ENCODE measurements around the gene PGGHG. TPM values are rescaled to one million over a fixed set of nuclear protein-coding genes. Genes with fewer than 3 reads are reported as not detected.
"Not testable (repeated sequence)": the region's sequence is repeated elsewhere in the genome, so short reads cannot be mapped to it uniquely, and the experiment has no call there.

The PGGHG gene
- polyA plus RNA-seq, 1 donor = 5.2 TPM

DNA sequence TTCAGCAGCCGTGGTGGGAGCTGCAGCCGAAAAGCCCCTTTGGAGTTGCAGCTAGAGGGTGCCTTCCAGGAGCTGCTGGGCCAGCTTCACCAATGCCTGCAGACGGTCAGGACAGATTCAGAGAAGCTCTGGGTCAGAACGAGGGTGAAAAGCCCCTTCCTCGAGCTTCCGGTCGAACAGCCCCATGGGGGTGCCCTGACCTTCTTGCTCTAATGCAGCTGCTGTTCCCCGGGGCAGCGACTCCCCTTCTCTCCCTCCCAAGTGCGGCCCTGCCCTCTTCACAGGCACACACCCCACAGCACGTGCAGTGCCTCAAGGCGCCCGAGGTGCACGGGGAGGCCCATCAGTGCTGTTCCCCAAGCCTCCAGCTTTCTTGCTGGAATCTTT lies 41.4 kb downstream of the PGGHG start:
- no peak for DNase-seq (ENCODE audit: low read depth)

DNA sequence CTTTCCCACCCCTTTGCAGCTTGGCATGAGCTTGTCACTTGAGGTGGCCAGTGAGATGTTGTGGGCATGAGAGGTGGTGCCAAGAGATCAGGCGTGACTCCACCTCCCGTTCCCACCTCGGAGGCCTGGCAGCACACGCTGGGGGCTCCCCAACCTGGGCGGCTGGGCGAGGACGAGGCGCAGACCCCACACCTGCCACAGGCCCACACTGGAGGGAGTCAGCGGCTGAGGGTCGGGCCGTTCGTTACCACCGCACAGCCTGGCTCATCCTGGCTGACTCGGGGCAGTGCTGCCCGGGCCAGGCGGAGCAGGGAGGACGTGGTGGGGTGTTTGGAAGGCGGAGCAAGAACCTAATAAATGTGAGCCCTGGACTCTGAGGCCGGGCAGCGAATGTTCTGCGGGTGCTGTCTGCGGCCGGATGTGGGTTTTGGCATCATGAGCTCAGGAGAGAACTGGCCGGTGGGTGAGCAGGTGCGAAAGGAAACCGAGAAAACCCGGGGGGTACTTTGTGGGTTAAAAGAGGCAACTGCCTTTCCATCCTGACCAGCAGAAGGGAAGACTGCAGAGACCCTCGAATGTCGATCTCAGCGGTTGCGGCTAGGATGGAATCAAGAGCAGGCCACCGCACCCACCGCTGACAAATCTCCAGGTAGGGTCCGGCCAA lies 41.9 kb downstream of the PGGHG start:
- DNase-seq (ENCODE audit: low read depth) = no peak

DNA sequence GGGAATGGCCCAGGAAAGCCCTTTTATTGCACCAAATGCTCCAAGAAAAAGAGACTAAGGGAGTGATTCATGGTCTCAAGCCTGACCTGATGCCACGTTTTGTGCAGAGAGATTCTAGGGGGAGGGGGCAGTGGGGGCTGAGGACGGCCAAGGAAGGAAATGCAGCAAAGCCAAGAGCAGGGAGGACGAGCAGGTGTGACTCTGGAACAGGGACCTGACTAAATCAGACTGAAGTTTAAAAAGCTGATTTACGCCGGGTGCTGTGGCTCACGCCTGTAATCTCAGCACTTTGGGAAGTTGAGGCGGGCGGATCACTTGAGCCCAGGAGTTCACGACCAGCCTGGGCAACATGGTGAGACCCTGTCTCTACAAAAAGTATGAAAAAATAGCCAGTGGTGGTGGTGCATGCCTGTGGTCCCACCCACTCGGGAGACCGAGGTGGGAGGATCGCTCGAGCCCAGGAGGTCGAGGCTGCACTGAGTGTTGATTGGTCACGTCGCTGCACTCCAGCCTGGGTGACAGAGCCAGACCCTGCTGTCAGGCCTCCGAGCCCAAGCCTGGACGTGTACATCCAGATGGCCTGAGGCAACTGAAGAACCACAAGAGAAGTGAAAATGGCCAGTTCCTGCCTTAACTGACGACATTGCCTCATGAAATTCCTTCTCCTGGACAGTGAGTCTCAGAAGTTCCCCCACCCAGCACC lies 42.6 kb downstream of the PGGHG start:
- DNase-seq (ENCODE audit: low read depth) = no peak

DNA sequence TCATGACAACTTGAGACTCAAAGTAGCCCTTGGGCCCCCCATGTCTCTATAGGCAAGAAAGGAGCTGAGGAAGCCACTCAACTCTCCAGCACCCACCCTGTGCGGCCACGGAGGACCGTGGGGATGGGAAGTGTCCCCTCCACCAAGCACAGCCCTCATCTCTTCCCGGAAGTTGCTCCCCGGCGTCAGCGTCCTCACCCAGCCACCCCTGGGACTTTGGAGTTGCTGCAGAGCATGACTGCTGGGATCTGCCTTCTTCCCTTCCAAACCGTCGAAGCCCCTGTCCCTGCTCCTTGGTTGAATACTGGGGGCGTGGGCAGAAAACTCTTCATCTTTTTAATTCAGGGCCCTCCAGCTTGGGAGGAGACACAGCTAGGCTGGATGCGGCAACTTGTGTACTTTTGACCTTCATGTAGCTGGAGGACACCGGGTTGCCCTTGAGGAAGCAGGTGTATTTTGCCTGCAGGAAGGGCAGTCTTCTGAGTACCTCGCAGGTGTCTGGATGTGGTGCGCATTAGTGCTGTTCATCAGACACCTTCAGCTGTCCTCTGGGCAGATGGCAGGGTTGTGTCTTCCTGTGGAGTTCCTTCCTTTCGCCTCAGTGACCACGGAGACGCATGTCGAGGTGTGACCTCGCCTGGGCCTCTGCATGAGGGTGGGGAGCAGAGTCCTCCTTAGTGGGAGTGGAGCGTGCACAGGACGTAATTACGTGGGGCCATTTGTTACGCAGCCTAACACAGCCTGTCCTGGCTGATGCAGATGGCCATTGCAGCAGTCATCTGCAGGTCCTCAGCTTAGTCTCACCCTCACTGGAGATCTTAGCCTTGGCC lies 43.9 kb downstream of the PGGHG start:
- no peak for DNase-seq (ENCODE audit: low read depth)

DNA sequence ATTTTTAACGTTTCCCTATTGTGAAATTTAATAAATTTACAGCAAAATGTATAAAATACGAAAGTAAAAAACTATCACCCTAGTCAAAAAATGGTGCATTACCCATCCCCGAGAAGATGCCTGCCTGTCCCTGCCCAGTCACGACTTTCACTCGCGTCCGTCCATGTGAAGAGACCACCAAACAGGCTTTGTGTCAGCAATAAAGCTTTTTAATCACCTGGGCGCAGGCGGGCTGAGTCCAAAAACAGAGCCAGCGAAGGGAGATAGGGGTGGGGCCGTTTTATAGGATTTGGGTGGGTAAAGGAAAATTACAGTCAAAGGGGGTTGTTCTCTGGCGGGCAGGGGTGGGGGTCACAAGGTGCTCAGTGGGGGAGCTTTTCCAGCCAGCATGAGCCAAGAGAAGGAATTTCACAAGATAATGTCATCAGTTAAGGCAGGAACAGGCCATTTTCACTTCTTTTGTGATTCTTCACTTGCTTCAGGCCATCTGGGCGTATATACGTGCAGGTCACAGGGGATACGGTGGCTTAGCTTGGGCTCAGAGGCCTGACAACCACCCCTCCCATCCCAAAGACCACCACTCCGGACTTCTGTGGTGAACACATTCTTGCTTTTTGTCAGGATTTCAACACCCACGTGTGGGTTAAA lies 44.8 kb downstream of the PGGHG start:
- not testable (repeated sequence) for DNase-seq (ENCODE audit: low read depth)

DNA sequence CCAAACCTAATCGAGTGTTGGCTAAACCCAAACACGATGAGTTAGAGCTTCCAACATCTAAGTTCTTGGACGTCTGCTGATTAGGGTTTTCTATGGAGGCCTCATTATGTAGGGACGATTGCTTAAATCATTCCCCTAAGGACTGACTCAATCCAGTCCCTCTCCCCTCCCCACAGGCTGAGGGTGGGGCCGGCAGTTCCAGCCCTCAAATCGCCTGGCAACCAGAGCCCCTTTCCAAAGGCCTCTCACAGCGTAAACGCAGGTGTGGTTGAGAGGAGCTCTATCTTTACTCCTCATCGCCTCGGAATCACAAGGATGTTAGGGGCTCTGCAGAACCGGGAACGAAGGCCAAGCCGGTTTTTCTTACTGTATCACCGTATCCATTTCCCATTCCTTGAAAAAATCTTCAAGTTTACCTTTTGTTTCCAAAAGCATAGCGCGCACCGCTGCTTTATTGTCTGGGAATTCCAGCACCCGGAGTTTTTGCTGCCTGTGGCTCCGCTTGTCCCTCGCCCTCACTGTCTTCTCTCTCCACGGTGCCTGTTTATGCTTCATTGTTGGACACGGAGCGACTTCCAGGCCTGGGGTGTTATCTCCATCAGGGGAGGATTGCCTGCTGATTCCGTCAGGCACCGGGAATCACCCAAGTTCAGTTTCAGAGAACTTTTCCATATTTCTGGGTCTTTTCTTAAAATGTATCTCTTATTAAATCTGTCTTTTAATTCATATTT lies 45.5 kb downstream of the PGGHG start:
- no peak for DNase-seq (ENCODE audit: low read depth)

DNA sequence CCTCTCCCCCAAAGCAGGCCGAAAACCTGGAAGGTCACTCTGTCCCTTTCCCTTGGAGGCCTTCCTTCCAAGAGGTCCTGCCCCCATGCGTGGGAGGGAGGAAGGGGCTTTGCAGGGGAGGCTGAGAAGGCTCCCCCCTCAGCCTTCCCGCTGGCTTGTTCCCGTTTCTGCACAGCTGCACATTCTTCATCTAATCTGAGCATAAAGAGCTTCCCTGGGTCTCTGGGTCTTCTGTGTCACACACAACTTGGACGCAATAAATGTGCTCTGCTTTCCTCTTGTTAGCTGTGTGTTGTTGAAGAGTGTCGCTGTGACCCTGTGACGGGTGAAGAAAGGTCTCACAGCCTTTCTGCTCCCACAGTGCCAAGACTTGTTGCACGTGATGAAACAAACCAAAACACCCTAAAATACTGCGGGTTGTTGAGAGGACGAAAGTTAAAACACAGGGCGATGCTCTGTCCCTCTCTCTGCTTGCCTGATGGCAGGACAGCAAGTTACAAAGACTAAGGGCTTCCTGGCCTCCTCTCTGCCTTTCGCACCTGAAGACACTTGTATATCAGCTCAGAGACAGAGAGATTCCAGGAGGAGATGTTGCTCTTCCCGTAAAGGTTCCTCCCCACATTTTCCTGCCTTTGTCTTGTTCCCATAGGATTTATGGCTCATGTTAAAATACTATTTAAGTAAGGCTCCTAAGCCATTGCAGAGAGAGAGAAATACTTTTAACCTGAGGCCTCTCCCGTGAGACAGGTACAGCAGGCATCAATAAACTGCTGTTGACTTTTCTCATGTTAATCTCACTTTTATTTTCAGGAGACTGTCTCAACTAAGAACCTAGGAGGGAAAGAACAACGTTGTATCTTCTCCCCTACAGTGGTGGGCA lies 47.1 kb downstream of the PGGHG start:
- DNase-seq (ENCODE audit: low read depth) = no peak

DNA sequence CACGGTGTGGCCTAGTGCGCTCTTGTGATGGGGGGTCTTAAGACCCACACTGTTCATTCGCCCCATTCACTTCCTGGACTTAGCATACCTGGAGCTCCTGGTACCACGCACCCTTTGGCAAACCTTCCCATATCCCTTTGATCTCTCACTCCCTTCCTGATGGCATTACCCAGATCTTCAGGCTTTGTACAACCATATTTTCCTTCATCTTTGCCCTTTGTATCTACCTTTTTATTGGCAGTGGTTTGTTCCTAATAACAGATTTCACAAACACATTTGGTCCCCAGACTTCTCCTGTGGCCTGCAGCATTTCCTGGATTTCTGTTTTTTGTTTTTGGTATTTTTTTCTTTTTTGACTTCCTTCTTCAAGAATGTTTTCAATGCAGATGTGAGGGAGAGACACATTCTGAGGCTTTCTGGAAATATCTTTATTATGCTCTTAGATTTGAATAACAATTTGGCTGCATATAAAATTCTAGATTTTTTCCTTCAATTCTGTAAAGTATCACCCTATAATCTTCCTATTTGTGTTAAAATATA lies 47.8 kb downstream of the PGGHG start:
- no peak for DNase-seq (ENCODE audit: low read depth)

DNA sequence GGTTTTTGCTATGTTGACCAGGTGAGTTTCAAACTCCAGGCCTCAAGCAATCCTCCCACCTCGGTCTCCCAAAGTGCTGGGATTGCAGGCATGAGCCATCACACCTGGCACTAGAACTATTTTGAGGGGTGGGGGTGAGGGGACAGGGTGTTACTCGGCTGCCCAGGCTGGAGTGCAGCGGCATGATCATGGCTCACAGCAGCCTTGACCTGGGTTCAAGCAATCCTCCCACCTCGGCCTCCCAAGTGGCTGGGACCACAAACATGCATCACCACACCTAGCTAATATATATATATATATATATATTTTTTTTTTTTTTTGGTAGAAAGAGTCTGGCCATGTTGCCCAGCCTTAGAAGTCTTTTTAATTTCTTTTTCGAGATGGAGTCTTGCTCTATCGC lies 48.8 kb downstream of the PGGHG start:
- no peak for DNase-seq (ENCODE audit: low read depth)

DNA sequence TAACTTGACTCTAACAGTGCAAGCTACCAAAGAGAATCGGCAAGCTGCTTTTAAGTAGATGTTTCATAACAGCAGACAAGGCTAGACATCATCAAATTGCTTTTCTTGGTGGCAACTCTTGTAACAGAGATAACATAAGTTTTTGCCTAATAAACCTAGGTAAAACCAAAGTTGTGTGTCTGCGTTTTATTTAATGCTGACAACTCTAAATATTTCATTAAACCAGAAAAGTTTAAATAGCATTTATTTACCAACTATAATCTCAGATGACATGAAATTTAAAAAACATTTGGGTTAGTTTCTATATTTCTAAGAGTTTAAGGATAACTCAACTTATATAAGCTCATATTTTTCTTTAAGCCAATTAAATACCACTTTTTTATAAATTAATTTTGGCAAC lies 51.0 kb downstream of the PGGHG start:
- DNase-seq (ENCODE audit: low read depth) = no peak

DNA sequence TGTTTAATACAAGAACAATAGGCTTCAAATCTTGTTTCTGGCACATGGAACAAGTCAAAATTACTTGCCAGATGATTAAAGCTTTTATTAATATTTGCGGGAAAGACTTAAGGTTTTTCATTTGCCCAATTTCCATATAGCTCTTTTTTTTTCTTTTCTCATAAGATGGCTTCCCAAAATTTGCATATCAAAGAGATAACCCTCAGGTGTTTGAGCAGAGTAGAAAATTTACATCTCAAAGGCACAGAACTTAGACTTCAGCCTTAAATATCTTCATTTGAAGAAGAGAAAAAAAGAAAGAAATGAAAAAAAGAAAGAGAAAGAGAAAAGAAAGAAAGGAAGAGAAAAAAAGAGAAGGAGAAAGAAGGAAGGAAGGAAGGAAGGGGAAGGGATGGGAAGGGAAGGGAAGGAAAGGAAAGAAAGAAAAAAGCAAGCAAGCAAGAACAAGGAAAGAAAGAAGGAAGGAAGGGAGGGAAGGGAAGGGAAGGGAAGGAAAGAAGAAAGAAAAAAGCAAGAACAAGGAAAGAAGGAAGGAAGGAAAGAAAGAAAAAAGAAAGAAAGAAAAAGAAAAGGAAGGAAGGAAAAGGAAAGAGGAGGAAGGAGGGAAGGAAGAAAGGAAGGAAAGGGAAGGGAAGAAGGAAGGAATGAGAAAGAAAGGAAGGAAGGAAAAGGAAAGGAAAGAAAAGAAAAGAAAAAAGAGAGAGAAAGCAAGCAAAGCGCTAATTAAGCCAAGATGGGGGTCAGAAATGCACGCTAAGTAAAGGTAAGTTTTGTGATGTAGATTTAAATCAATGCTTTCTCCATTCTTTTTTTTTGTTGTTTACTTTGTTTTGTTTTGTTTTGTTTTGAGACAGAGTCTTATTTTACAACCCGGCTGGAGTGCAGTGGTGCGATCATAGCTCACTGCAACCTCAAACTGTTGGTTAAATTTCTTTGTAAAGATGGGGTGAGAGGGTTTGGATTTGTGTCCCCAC lies 51.9 kb downstream of the PGGHG start:
- no peak for DNase-seq (ENCODE audit: low read depth)

DNA sequence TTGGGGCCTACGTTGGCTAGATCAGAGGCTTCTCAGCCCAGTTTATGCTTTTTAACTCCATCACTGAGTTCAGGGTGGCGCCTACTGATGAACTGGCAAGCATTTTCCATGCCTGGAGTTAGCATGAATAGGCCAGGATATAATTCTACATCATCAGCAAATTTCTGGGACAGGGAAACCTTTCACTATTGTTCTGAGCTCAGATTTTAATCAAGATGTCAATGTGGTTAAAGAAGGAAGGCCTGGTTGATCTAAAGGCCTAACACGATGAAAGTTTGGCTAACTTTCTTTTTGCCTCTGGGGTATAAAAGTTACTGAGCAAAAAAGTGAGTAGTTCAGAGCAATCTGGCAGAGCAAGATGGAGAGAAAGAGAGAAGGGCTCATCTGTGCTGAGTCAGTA lies 53.4 kb downstream of the PGGHG start:
- no peak for DNase-seq (ENCODE audit: low read depth)

DNA sequence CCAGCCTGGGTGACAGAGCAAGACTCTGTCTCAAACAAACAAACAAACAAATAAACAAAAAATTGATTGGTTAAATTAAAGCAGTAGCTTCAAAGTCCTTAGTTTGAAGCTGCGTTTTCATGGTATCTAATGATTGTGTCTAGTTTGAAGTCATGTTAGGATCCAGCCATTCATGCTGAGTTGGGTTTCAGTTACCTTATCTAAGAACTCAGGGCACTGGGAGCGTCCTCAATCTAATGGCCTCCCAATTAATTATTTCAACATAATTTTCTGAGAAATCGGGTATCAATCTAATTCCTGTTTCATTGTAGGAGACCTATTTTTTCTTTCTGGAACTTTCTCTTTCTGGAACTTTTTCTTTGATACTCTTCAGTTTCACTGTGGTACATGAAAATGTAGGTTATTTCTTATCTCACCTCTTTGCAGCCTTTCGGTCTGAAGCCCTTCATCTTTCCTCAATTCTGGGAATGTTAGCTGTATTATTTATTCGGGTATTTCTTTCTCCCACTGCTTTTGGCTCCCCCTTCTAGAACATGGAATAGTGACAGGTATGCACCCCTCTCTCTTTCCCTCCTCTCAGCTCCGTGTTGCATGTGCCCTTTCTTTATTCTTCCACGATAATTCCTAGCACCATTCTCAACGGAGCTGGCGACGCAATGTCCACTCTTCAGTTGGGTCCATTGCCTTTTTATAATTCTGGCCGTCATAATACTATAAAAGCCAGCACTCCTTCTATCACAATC lies 56.1 kb downstream of the PGGHG start:
- no peak for DNase-seq (ENCODE audit: low read depth)

Other genes with a start within 250 kb of the PGGHG start
- 0.34 TPM for gene SCGB1C1, start 96.0 kb upstream of the PGGHG start, polyA plus RNA-seq (ENCODE audit: insufficient read length)
- gene BET1L, start 81.7 kb upstream of the PGGHG start, polyA plus RNA-seq (ENCODE audit: insufficient read length) = 28.1 TPM
- 60.2 TPM for gene RIC8A, start 81.4 kb upstream of the PGGHG start, polyA plus RNA-seq (ENCODE audit: insufficient read length)
- gene SIRT3, start 52.8 kb upstream of the PGGHG start, polyA plus RNA-seq (ENCODE audit: insufficient read length) = 24.4 TPM
- gene PSMD13, start 52.1 kb upstream of the PGGHG start, polyA plus RNA-seq (ENCODE audit: insufficient read length) = 90.1 TPM
- gene NLRP6, start 10.7 kb upstream of the PGGHG start, polyA plus RNA-seq (ENCODE audit: insufficient read length) = not detected
- not detected for gene IFITM5, start 10.4 kb downstream of the PGGHG start, polyA plus RNA-seq (ENCODE audit: insufficient read length)
- gene IFITM2, start 18.7 kb downstream of the PGGHG start, polyA plus RNA-seq (ENCODE audit: insufficient read length) = 47.5 TPM
- 12.2 TPM for gene IFITM1, start 24.9 kb downstream of the PGGHG start, polyA plus RNA-seq (ENCODE audit: insufficient read length)
- 250 TPM for gene IFITM3, start 31.7 kb downstream of the PGGHG start, polyA plus RNA-seq (ENCODE audit: insufficient read length)
- gene B4GALNT4, start 80.4 kb downstream of the PGGHG start, polyA plus RNA-seq (ENCODE audit: insufficient read length) = 11.4 TPM
- 0.16 TPM for gene PKP3, start 105.1 kb downstream of the PGGHG start, polyA plus RNA-seq (ENCODE audit: insufficient read length)
- 11.6 TPM for gene SIGIRR, start 125.9 kb downstream of the PGGHG start, polyA plus RNA-seq (ENCODE audit: insufficient read length)
- gene ANO9, start 152.9 kb downstream of the PGGHG start, polyA plus RNA-seq (ENCODE audit: insufficient read length) = 0.20 TPM
- 33.3 TPM for gene PTDSS2, start 161.2 kb downstream of the PGGHG start, polyA plus RNA-seq (ENCODE audit: insufficient read length)
- 85.0 TPM for gene RNH1, start 218.1 kb downstream of the PGGHG start, polyA plus RNA-seq (ENCODE audit: insufficient read length)
- gene HRAS, start 246.4 kb downstream of the PGGHG start, polyA plus RNA-seq (ENCODE audit: insufficient read length) = 120 TPM
- 7.3 TPM for gene LRRC56, start 248.4 kb downstream of the PGGHG start, polyA plus RNA-seq (ENCODE audit: insufficient read length)

All from forelimb muscle (tissue), 1 donor.